GM18517 (cell line): Measurements from ENCODE around the gene TRIM3.

Experiments
- ATAC-seq: cut with Tn5 transposase; IDR thresholded peaks from one replicate; pipeline ENCODE4 v1.9.1; 2021; ENCODE audit warnings: mild to moderate bottlenecking, moderate library complexity; ENCODE audit not compliant: unreplicated experiment

Gene TRIM3

DNA sequence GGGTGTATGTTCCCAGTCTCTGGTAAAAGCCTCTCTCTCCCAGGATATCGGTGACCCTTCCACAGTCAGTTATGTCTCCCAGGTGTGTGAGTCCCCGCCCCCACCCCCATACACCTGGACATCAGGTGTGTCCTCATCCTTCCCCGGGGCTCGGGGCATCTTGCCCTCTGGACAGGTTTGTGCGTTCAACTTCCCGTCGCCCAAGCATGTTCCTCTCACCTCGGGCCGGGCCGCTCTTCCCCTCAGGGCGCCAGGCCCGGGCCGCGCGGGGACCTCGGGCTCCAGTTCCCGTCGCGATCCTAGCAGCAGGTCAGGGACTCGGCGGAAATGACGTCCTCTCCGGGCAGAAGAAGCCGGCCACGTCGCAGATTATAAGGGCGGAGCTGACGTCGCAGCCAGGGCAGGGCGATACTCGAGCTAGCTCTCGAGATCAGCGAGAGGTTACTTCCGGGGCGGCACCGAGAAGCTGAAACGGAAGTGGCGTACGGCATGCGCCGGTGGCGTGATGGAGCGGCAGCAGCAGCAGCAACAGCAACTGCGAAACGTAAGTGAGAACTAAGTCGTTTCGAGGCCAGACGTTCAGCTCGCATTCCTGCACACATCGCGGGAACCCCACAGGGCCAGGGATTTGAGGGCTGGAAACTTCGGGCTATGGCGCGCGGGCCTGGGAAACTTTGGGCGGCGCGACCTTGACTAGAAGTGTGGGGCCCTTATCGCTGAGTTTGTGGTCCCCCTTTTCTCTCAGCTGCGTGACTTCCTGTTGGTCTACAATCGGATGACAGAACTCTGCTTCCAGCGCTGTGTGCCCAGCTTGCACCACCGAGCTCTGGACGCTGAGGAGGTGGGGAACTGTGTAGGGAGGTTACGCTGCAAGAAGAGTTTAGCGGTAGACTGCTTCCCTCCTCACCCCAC lies 7.5 kb upstream of the TRIM3 start, which contains the start of the genes ARFIP2 and TIMM10B:
Gene ARFIP2, minus strand, starts transcription at position 320 of the 912 bp plus-strand sequence. CDS start 910 bp downstream, outside the sequence.
Gene TIMM10B, plus strand, starts transcription at position 490 of the 912 bp plus-strand sequence. Its CDS starts 16 bp downstream, at position 506.
- ATAC-seq = peak; percentile 98

GRCh38 chr11:6480299-6480914 lies 6.7 kb upstream of the TRIM3 start:
- ATAC-seq = no peak

DNA sequence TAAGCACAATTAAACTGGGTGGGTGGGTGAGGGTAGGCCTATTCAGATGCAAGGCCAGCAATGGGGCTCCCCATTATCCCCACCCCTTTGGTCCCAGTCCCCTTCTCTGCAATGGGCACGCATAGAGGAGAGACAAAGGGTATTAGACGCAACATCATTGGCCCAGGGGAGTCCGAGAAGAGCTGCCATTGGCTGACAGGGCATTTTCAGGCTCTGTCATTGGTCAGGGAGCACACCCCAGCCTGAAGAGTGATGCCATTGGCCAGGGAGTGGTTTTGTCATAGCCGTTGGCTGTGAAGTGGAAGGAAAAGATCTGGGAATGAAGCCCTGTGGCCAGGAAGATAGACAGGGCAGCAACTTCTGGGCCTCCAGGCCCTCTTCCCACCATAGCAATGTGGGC lies 2.8 kb upstream of the TRIM3 start:
- ATAC-seq = no peak

- no peak for ATAC-seq
These were observed 2.2 kb upstream of the TRIM3 start for GRCh38 chr11:6475936-6476335.

- ATAC-seq = no peak
These were observed 1.2 kb upstream of the TRIM3 start for GRCh38 chr11:6474806-6475500.

DNA sequence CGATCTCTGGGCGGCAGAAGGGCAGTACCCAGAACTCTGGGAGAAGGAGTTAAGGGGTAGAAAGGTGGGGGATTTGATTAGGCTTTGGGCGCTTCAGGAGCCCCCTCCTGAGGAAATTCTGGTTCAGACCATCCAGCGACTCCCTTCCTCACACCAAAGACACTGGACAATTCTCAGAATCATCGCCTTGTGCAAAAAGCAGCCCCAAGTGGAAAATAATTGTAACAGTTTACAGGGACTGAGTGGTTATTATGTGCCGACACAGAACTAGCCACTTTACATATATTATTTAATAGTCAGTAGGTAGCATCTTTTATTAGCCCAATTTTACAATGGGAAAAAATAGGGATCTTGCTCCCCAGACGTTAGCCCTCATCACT lies 662 bp upstream of the TRIM3 start:
- ATAC-seq = no peak

GRCh38 chr11:6472934-6473333 lies 807 bp downstream of the TRIM3 start:
- no peak for ATAC-seq

- no peak for ATAC-seq
These were observed 4.1 kb downstream of the TRIM3 start for GRCh38 chr11:6469599-6469998.

GRCh38 chr11:6468712-6469495 lies 4.8 kb downstream of the TRIM3 start:
- peak; percentile 67 for ATAC-seq

DNA sequence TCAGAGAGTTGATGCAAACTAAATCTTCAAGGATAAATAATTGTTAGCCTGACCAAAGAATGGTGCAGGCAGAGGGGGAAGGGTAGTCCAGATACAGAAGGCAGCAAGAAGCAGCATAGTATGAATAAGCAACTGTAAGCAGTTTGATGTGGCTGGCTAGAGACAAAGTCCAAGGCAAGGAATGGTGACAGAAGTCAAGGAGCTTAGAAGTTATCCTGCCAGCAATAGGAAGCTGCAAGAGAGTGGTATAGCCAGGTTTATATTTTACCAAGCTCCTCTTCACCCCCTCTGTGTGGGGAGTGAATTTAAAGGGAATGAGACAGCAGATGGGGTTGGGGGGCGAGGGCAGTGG lies 14.7 kb downstream of the TRIM3 start:
- ATAC-seq = no peak

DNA sequence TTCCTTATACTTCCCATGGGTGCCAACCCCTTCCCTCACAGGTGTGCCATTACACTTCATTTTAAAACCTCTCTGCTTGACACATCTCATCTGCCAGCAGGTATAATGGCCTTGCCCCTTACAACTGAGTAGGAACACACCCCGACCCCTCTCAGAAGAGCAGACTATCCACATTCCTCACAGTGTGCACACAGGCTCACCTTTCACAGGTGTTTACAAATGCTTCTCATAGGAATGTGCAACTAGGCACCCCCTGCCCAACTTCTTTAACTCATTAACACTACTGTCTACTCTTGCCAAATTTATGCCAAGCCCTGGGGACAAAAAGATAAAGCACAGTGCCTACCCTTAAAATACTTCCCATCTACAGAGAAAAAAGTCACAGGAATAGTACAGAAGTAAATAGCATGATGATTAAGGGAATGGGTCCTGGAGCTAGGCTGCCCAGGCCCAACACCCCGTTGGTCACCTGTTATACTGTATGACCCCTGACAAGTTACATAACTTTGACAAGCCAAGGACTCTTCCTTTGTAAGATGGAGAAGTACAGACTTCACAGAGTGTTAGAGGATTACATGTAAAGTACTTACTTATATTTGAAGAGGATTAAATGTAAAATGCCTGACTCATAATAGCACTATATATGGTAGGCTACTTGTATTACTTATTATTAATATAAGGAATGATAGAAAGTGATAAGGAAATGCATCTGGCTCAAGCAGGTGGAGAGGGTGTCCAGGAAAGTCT lies 15.2 kb downstream of the TRIM3 start:
- ATAC-seq = no peak

GRCh38 chr11:6457581-6458320 lies 16.0 kb downstream of the TRIM3 start:
- no peak for ATAC-seq

GRCh38 chr11:6456361-6457073 lies 17.2 kb downstream of the TRIM3 start:
- ATAC-seq = no peak

- ATAC-seq = no peak
These were observed 18.7 kb downstream of the TRIM3 start for GRCh38 chr11:6455070-6455469.

DNA sequence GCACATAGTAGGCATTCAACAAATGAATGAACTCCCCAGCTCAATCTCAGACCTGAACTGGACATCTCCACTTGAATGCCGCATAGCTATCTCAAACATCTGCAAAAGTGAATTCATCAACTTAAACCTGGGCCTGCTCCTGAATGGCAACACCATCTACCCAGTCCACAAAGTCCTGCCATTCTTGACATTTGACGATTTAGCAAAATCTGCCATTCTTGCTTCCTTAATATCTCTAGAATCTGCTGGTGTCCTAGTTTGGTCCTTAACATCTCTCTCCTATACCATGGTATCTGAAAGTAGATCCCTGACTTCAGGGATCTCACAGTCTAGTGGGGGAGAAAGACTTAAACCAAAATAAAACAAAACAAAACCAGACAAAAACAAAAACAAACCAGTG lies 20.6 kb downstream of the TRIM3 start:
- ATAC-seq = no peak

DNA sequence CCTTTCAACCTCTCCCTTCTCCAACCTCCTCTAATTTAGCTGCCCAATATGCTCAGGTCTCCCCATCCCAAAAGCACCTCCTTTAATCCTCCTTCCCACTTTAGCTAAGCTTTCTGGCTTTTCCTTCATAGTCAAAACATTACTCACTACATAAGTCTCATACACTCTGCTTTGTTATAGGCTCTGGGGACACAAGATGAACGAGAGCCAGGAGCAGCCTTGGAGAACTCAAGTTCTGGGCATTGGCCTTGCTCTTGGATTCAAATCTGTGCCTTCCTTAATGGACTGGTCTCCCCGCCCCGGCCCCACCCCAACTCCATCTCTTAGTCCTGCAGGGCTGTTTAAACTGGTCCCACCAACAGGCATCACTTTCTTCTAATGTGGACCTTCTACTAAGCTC lies 21.5 kb downstream of the TRIM3 start:
- ATAC-seq = no peak

DNA sequence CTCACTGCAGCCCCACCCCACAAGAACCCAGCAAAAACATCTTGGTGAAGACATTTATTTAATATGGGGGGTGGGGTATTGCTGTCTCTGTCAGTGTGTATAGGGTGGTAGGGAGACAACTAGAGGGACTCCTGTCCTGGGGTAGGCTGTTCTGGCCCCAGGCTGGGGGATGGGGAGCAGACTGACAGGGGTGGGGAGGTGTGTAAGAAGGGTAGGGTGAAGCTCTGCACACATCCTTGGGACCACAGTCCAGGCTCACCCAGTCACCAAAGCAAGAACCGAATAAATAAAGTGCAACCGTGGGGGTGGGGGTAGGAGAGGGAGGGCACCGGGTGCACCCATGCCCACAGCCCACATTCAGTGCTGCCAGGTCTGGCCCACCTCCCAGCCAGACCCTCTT lies 25.2 kb downstream of the TRIM3 start:
- no peak for ATAC-seq

DNA sequence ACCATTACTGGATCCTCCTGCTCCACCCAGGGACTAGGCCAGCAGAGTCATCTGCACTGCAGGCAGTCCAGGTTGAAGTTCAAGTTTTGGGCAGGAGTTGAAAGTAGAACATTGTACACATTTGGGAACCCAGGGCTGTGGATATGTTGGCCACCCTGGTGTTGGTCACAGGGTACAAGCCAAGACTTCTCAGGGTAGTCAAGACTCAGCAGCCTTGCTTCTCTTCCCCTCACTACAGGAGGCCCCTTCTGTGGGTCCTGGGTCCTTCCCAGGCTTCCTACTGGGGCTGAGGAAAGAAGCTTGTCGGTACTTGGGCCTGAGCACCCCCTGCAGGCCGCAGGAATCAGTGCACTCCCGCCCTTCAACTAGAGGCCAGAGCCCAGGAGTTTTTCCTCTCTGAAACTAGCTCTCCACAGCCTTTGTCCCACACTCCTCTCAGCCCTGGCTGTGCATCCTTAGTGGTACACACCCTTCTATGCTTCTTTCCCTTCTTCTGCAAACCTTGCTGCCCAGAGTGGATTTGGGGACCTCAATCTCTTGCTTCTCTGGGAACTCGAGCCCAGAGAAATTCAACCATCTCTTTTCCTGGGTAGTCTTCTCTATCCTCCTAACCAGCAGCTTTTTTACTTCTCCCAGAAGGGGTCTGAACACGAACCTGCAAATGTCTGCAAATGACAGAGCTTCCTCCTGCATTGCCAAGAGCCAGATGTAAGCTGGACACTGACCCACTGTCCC lies 30.3 kb downstream of the TRIM3 start:
- ATAC-seq = peak; percentile 72
